Pancreas (tissue), 10 donors: ENCODE measurements around the gene GASK1A. TPM values are rescaled to one million over a fixed set of nuclear protein-coding genes. Genes with fewer than 3 reads are reported as not detected.

Experiments used
- ATAC-seq, 4 donors: fragments of 200-7000 bp; cut with Tn5 transposase; one replicate each; pipeline versions ENCODE4 v1.8.0 to v1.9.1; 2020; ENCODE audit warnings: mild to moderate bottlenecking in 4 of 4, moderate library complexity in 4 of 4
- DNase-seq, 6 donors: peaks; one replicate each; pipeline ENCODE4 v3.0.0-alpha.2; 2020
- FAIRE-seq: peaks from 2 replicates; lab custom pipeline; 2012; peaks lifted over from hg19 to GRCh38; lab: Jason Lieb, UNC
- H3K27ac ChIP-seq, 4 donors: fragments of 200-600 bp; sonication (generic); 1 replicate in 3 of 4; 2 replicates in 1 of 4; pipeline versions ENCODE4 v1.5.0 to v1.8.0; 2020
- H3K27me3 ChIP-seq, 4 donors: fragments of 200-600 bp; one replicate each; pipeline ENCODE4 v1.8.0; 2021
- H3K36me3 ChIP-seq, 3 donors: fragments of 200-600 bp; sonication (generic) in 1 of 3; one replicate each; pipeline versions ENCODE4 v1.5.0 to v1.8.0; 2020 to 2021
- H3K4me1 ChIP-seq, 3 donors: fragments of 200-600 bp; one replicate each; pipeline ENCODE4 v1.8.0; 2021
- H3K4me3 ChIP-seq, 4 donors: fragments of 200-600 bp; sonication (generic) in 2 of 4; one replicate each; pipeline versions ENCODE4 v1.5.0 to v1.8.0; 2020 to 2021
- H3K9me3 ChIP-seq, 4 donors: fragments of 200-600 bp; one replicate each; pipeline ENCODE4 v1.8.0; 2021
- WGBS, 2 donors: extraction: QIAGEN DNeasy Blood & Tissue Kit; methylation state at CpG; one replicate each; pipeline ENCODE4 v1.1.7; 2013; 5-methylcytosine and 5-hydroxymethylcytosine counted together
- intact Hi-C, 3 donors: fragments of 100-400 bp; cut with DNase I; formaldehyde crosslinking; loops; one replicate each; pipeline versions ENCODE4 v1.11.1 to v1.14.2; 2022
- polyA plus RNA-seq, 2 donors: library from polyadenylated mRNA; stranded (reverse); fragments of 200-250 nt; gene quantifications; one replicate each; pipeline ENCODE4 v1.2.3, GENCODE V29; 2013
- total RNA-seq, 6 donors: library from RNA; stranded (reverse); fragmentation: NEBNext Ultra II Directional in 4 of 6; extraction: Animal tissue kit (Norgen Biotek cat#: 25700) in 4 of 6; gene quantifications; one replicate each; pipeline versions ENCODE4 v1.2.1 to v1.2.4, GENCODE V29; 2021 to 2023
- TF ChIP-seq, protein P1 (sequence below), 4 donors: fragments of 200-600 bp; sonication (generic) in 3 of 4; IDR thresholded peaks; one replicate each; pipeline versions ENCODE4 v1.5.0 to v1.8.0; 2021; ENCODE audit warnings: antibody characterized with exemption in 4 of 4
- donor health status: healthy with polysubstance abuse.
- donor health status: DM: no; HTN: no; CAD: no; lungs with moderate emphysema.
- donor health status: DM: no; HTN: no; CAD: no.
- donor health status: control.
- donor health status: control.
- donor health status: Bipolar disorder and iron deficiency.
- donor health status: DM: yes; HTN: yes; CAD: no.
- donor health status: DM: no; HTN: no; CAD: no.
- donor health status: DM: no; HTN: no; CAD: no.
- donor health status: DM: yes; HTN: yes; CAD: no.

Gene GASK1A
- total and polyA plus RNA-seq, 8 donors, result 1.2 to 5.8 (median 1.8) TPM

DNA sequence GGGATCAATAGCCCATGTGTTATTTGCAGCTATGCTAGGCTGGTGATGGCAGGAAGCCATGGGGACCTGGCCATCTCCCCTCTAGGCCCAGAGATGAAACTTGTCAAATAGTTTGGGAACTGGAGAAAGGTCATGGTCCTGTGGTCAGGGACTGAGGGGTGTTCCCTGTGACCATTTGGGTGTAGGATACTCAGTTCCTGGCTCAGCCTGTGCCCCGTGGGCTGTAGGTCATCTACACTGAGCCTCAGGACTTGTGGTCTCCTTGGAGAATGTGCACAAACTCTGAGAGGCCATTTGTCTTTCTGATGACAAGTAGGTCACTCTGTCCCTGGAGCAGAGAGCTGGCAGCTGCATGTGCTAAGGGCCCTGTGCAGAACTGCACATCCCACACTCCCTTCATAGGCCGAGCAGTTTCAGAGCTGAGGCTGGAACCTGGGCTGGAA lies 17.5 kb downstream of the GASK1A start:
- Histone ChIP-seq H3K4me1 (peaks cover 3 to 8% (median 3%) of the 10 kb centered on the region in 3 donors), H3K36me3 (no peaks in the 10 kb centered on the region), H3K27me3 (no peaks in the 10 kb centered on the region), H3K9me3 (no peaks in the 10 kb centered on the region), H3K4me3 (no peak overlapping the region), H3K27ac (no peak overlapping the region)
- ATAC-seq (peak in 1 of 4 donors; percentile 53), FAIRE-seq (no peak), DNase-seq (peak in 2 of 6 donors; percentile 6 to 31)
- TF ChIP-seq, protein P1, sequence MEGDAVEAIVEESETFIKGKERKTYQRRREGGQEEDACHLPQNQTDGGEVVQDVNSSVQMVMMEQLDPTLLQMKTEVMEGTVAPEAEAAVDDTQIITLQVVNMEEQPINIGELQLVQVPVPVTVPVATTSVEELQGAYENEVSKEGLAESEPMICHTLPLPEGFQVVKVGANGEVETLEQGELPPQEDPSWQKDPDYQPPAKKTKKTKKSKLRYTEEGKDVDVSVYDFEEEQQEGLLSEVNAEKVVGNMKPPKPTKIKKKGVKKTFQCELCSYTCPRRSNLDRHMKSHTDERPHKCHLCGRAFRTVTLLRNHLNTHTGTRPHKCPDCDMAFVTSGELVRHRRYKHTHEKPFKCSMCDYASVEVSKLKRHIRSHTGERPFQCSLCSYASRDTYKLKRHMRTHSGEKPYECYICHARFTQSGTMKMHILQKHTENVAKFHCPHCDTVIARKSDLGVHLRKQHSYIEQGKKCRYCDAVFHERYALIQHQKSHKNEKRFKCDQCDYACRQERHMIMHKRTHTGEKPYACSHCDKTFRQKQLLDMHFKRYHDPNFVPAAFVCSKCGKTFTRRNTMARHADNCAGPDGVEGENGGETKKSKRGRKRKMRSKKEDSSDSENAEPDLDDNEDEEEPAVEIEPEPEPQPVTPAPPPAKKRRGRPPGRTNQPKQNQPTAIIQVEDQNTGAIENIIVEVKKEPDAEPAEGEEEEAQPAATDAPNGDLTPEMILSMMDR (IDR thresholded peaks at IDR 0.05), result no peak
- intact Hi-C loops, result no loop called here
- WGBS, 2 donors, result 60 to 71% methylated on average over 2 of the region's 2 CpGs

DNA sequence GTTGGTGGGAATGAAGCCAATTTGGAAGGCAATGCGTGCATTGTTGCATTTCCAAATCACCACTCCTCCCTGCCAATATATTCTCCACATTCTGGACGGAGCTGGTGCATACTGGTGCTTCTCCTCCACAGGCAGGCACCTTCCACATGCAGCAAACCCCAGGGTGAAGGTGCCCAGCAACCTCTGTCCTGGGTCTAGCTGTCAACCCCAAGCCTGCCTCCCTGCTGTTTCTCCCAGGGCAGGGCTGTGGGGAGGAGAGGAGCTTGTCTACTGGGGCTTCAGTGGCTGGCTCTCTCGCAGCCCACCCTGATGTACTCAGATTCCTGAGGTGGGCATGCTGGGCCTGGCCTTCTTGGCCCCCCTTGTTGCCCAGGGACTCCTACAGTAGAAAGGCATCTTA lies 20.1 kb downstream of the GASK1A start:
- H3K27ac ChIP-seq, result no peak overlapping the region
- no peaks in the 10 kb centered on the region for H3K9me3 ChIP-seq
- H3K4me3 ChIP-seq, result no peak overlapping the region
- H3K27me3 ChIP-seq, result no peaks in the 10 kb centered on the region
- TF ChIP-seq, protein P1 (IDR thresholded peaks at IDR 0.05), result no peak
- H3K4me1 ChIP-seq, result peaks cover 6 to 12% (median 6%) of the 10 kb centered on the region in 3 donors
- WGBS, 2 donors, result 69 to 76% methylated on average over 3 of the region's 3 CpGs
- DNase-seq (no peak), ATAC-seq (no peak), FAIRE-seq (no peak)
- intact Hi-C loops, result no loop called here
- no peaks in the 10 kb centered on the region for H3K36me3 ChIP-seq

DNA sequence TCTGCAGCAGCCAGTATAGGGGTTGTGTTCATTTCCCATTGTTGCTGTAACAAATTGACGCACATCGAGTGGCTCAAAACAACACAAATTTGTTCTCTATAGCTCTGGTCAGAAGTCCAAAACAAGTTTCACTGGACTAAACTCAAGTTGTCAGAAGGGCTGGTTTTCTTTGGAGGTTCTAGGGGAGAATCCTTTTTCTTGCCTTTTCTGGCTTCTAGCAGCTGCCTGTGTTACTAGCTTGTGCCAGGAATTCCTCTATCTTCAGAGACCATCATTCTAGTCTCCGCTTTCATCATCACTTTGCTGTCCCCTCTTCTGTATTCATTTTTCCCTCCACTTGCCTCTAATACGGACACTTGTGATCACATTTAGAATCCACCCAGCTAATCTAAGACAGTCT lies 20.5 kb downstream of the GASK1A start:
- no peaks in the 10 kb centered on the region for H3K36me3 ChIP-seq
- H3K4me1 ChIP-seq, result peaks cover 6 to 12% (median 6%) of the 10 kb centered on the region in 3 donors
- no peaks in the 10 kb centered on the region for H3K9me3 ChIP-seq
- 92 to 94% methylated on average over 4 of the region's 4 CpGs for WGBS, 2 donors
- no peak overlapping the region for H3K4me3 ChIP-seq
- TF ChIP-seq, protein P1 (IDR thresholded peaks at IDR 0.05), result no peak
- FAIRE-seq (no peak), DNase-seq (no peak), ATAC-seq (no peak)
- no peak overlapping the region for H3K27ac ChIP-seq
- intact Hi-C loops, result no loop called here
- H3K27me3 ChIP-seq, result no peaks in the 10 kb centered on the region

DNA sequence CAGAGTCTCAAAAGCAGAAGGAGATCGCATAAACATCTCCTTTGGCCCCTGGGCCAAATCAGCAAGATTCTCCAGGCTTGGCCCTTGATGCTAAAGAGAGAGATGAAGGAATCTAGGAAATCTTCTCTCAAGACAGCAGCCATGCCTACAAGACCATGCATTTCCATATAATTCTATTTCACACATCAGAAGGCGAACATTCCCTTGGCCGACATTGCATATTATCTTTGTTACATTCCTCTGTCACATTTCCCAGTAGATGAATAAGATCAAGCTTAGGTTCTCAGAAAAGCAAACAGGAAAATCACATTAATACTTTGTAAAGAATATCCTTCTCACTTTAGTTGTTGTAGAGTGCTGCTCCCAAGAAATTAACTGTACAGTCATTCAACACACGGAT lies 21.3 kb downstream of the GASK1A start:
- WGBS, 2 donors, result 83 to 85% methylated on average over 4 of the region's 4 CpGs
- H3K36me3 ChIP-seq, result no peaks in the 10 kb centered on the region
- intact Hi-C loops, result no loop called here
- H3K4me3 ChIP-seq, result no peak overlapping the region
- H3K4me1 ChIP-seq, result peaks cover 6 to 12% (median 6%) of the 10 kb centered on the region in 3 donors
- H3K27me3 ChIP-seq, result no peaks in the 10 kb centered on the region
- H3K27ac ChIP-seq, result peak overlapping the region in 2 of 4 donors; percentile 50 to 61
- DNase-seq, result no peak
- no peaks in the 10 kb centered on the region for H3K9me3 ChIP-seq
- no peak for FAIRE-seq
- ATAC-seq, result no peak
- TF ChIP-seq, protein P1 (IDR thresholded peaks at IDR 0.05), result no peak

DNA sequence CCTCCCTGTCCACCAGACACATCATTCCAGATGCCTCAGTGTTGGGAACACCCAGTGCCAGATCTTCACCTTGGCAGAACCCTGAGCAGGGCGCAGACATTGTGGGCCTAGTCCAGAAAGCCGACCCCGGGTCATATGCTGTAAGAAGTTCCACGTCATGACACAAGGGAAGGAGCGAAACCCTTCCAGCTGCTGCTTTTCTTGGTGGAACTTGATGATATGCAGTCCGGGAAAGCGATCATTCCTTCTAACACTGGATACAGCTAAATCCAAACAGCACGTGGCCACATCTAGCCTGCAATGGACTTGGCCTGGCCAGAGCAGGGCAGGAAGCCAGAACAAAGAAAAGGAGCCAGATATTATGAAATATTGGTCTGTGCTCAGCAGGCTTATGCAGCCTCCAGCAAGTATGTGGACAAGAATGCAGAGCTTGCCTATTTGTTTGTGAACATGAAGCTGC lies 22.0 kb downstream of the GASK1A start:
- ATAC-seq (peak; percentile 96 to 99 (median 97)), DNase-seq (peak; percentile 65 to 87 (median 83)), FAIRE-seq (peak; percentile 94)
- Histone ChIP-seq H3K27me3 (no peaks in the 10 kb centered on the region), H3K4me3 (no peak overlapping the region), H3K27ac (peak overlapping the region in 2 of 4 donors; percentile 50 to 61), H3K9me3 (no peaks in the 10 kb centered on the region), H3K36me3 (no peaks in the 10 kb centered on the region), H3K4me1 (peaks cover 6 to 12% (median 6%) of the 10 kb centered on the region in 3 donors)
- TF ChIP-seq, protein P1 (IDR thresholded peaks at IDR 0.05), result no peak
- WGBS, 2 donors, result 21 to 22% methylated on average over 8 of the region's 8 CpGs
- intact Hi-C loops, result no loop called here
